K562 (cell line): ENCODE data around the gene HIVEP3. TPM values are rescaled to one million over a fixed set of nuclear protein-coding genes. Genes with fewer than 3 reads are reported as not detected.

Experiments
- ATAC-seq: fragments of 200-7000 bp; cut with Tn5 transposase; 3 replicates; pipeline ENCODE4 v1.9.1; 2020; ENCODE audit warnings: moderate library complexity
- BruUV-seq: library from RNA; stranded (reverse); fragments of 400-500 nt; replicated peaks from 2 replicates; lab custom pipeline; 2021; lab: Mats Ljungman, UMichigan
- CTCF ChIA-PET: fragments of 300-600 bp; formaldehyde crosslinking; extraction: SDS; loops from one replicate; lab custom pipeline; 2021; ENCODE audit warnings: low intra/inter-chr PET ratio; lab: Yijun Ruan, JAX
- POLR2A ChIA-PET: fragments of 300-600, 350-650 bp; sonication (Branson Sonifier 250); formaldehyde crosslinking; extraction: SDS; loops from one replicate; lab custom pipeline; 2021; ENCODE audit warnings: antibody characterized with exemption, inconsistent platforms; lab: Yijun Ruan, JAX
- DNase-seq, 4 experiments: peaks; one replicate each; pipeline versions ENCODE4 v3.0.0 to v3.0.0-alpha.2; 2011 to 2018; ENCODE audit warnings: low spot score in 3 of 4, mixed read lengths in 3 of 4; ENCODE audit errors: extremely low read depth in 1 of 4
- FAIRE-seq: peaks from 2 replicates; lab custom pipeline; 2011; peaks lifted over from hg19 to GRCh38; lab: Jason Lieb, UNC
- H2AFZ ChIP-seq: 2 replicates; pipeline ENCODE4 v1.6.0; 2011; ENCODE audit warnings: low read depth, low read length, control low read depth, inconsistent platforms
- H3K27ac ChIP-seq: fragments of 200-600 bp; 3 replicates; pipeline ENCODE4 v1.8.0; 2011; ENCODE audit warnings: low read depth, mild to moderate bottlenecking, control low read depth, inconsistent platforms, low read length, moderate library complexity, mixed read lengths; ENCODE audit errors: extremely low read depth
- H3K27me3 ChIP-seq, 2 experiments: fragments of 300-600 bp in 1 of 2; 2 replicates in 1 of 2; 3 replicates in 1 of 2; pipeline versions ENCODE4 v1.6.0 to v1.8.0; 2011; ENCODE audit warnings: inconsistent platforms in 2 of 2, low read length in 2 of 2, mild to moderate bottlenecking in 1 of 2, mixed read lengths in 1 of 2, moderate library complexity in 1 of 2; ENCODE audit not compliant: control insufficient read depth in 2 of 2, insufficient read depth in 2 of 2
- H3K36me3 ChIP-seq: fragments of 300-600 bp; 3 replicates; pipeline ENCODE4 v1.8.0; 2011; ENCODE audit warnings: mild to moderate bottlenecking, low read length, inconsistent platforms; ENCODE audit not compliant: control insufficient read depth, insufficient read depth
- H3K4me1 ChIP-seq, 2 experiments: fragments of 200-600 bp in 1 of 2; replicated peaks in 1 of 2; 2 replicates in 1 of 2; 3 replicates in 1 of 2; pipeline versions ENCODE4 v1.5.1 to v1.8.0; 2011; ENCODE audit warnings: inconsistent platforms in 2 of 2, low read length in 2 of 2, mild to moderate bottlenecking in 1 of 2, mixed read lengths in 1 of 2, moderate library complexity in 1 of 2; ENCODE audit not compliant: control insufficient read depth in 2 of 2, insufficient read depth in 2 of 2
- H3K4me2 ChIP-seq: 2 replicates; pipeline ENCODE4 v1.6.1; 2011; ENCODE audit warnings: low read length, control low read depth, inconsistent platforms, mixed read lengths; ENCODE audit not compliant: insufficient read depth
- H3K4me3 ChIP-seq: fragments of 200-600 bp; sonication (generic), shearing (Covaris generic); 2 replicates; pipeline ENCODE4 v1.5.1; 2016; ENCODE audit warnings: control low read depth, inconsistent platforms
- H3K79me2 ChIP-seq: fragments of 200-600 bp; 3 replicates; pipeline ENCODE4 v1.8.0; 2011; ENCODE audit warnings: low read length, inconsistent platforms; ENCODE audit not compliant: control insufficient read depth, insufficient read depth
- H3K9ac ChIP-seq, 2 experiments: 2 replicates each; pipeline versions ENCODE4 v1.6.0 to v1.6.1; 2011; ENCODE audit warnings: low read depth in 2 of 2, low read length in 2 of 2, control low read depth in 1 of 2, inconsistent platforms in 1 of 2, mild to moderate bottlenecking in 1 of 2, mixed read lengths in 1 of 2; ENCODE audit not compliant: insufficient read depth in 1 of 2
- H3K9me1 ChIP-seq: one replicate; pipeline ENCODE4 v1.6.0; 2011; ENCODE audit warnings: inconsistent platforms, mild to moderate bottlenecking, low read length, moderate library complexity; ENCODE audit not compliant: control insufficient read depth, insufficient read depth
- H3K9me3 ChIP-seq: replicated peaks from 2 replicates; pipeline ENCODE4 v1.5.1; 2011; ENCODE audit warnings: low read depth, low read length, inconsistent platforms; ENCODE audit not compliant: control insufficient read depth, insufficient read depth
- H4K20me1 ChIP-seq: replicated peaks from 2 replicates; pipeline ENCODE4 v1.6.1; 2011; ENCODE audit warnings: low read length, inconsistent platforms, mixed read lengths; ENCODE audit not compliant: control insufficient read depth, insufficient read depth
- CTCF ChIP-seq, 3 experiments: IDR thresholded peaks in 2 of 3; conservative IDR thresholded peaks in 1 of 3; 2 replicates each; pipeline ENCODE4 v1.5.1; 2011 to 2012; ENCODE audit warnings: low read length in 3 of 3, mild to moderate bottlenecking in 3 of 3, control low read depth in 2 of 3, improper control_type of control experiment in 1 of 3, inconsistent platforms in 1 of 3, low read depth in 1 of 3, mixed read lengths in 1 of 3, moderate library complexity in 1 of 3; ENCODE audit not compliant: insufficient read depth in 2 of 3
- DMBX1 ChIP-seq: fragments of 250-450 bp; sonication (Bioruptor Pico); IDR thresholded peaks from 2 replicates; pipeline ENCODE4 v1.8.0; 2022; ENCODE audit warnings: inconsistent platforms, mild to moderate bottlenecking, moderate library complexity, borderline replicate concordance
- ERF ChIP-seq: fragments of 450-650 bp; formaldehyde crosslinking; IDR thresholded peaks from 2 replicates; pipeline ENCODE4 v1.4.0; 2020; ENCODE audit warnings: mild to moderate bottlenecking, mixed read lengths
- FIP1L1 ChIP-seq: fragments of 200-400 bp; formaldehyde crosslinking; IDR thresholded peaks from 2 replicates; pipeline ENCODE4 v1.6.1; 2018; ENCODE audit warnings: mild to moderate bottlenecking, low read depth, low read length; ENCODE audit not compliant: poor library complexity, severe bottlenecking
- HSF4 ChIP-seq: fragments of 250-450 bp; sonication (Bioruptor Pico); IDR thresholded peaks from 2 replicates; pipeline ENCODE4 v2.1.2; 2022; ENCODE audit warnings: mild to moderate bottlenecking, moderate library complexity, borderline replicate concordance
- NR2F6 ChIP-seq: fragments of 450-650 bp; formaldehyde crosslinking; IDR thresholded peaks from 2 replicates; pipeline ENCODE4 v1.4.0; 2020; ENCODE audit warnings: mild to moderate bottlenecking
- POLR2B ChIP-seq: fragments of 450-650 bp; IDR thresholded peaks from 2 replicates; pipeline ENCODE4 v1.6.1; 2018; ENCODE audit warnings: low read depth; ENCODE audit not compliant: partially characterized antibody
- RAD21 ChIP-seq, 2 experiments: fragments of 250-450 bp in 1 of 2; fragments of 450-650 bp in 1 of 2; sonication (Bioruptor Pico) in 1 of 2; formaldehyde crosslinking in 1 of 2; IDR thresholded peaks in 1 of 2; conservative IDR thresholded peaks in 1 of 2; 2 replicates each; pipeline versions ENCODE4 v1.4.0 to v1.8.0; 2020 to 2022; ENCODE audit warnings: mild to moderate bottlenecking in 2 of 2, moderate library complexity in 1 of 2
- RB1 ChIP-seq: fragments of 450-650 bp; IDR thresholded peaks from 2 replicates; pipeline ENCODE4 v1.6.1; 2017; ENCODE audit warnings: low read depth, mild to moderate bottlenecking
- ZBTB17 ChIP-seq: fragments of 450-650 bp; formaldehyde crosslinking; IDR thresholded peaks from 2 replicates; pipeline ENCODE4 v1.4.0; 2020; ENCODE audit warnings: mild to moderate bottlenecking
- ZNF408 ChIP-seq: fragments of 250-450 bp; sonication (Bioruptor Pico); IDR thresholded peaks from 2 replicates; pipeline ENCODE4 v1.4.0; 2020; ENCODE audit warnings: low read depth, mild to moderate bottlenecking, moderate library complexity
- ZNF778 ChIP-seq: fragments of 450-650 bp; formaldehyde crosslinking; IDR thresholded peaks from 2 replicates; pipeline ENCODE4 v1.4.0; 2020; ENCODE audit warnings: mild to moderate bottlenecking, moderate library complexity
- WGBS: fragments of 100-300 bp; shearing (Covaris generic); methylation state at CpG from one replicate; pipeline ENCODE4 v1.1.6; 2016; ENCODE audit warnings: low coverage, mixed read lengths; ENCODE audit not compliant: insufficient coverage; ENCODE audit errors: missing lambda C conversion rate; 5-methylcytosine and 5-hydroxymethylcytosine counted together
- in situ Hi-C: fragments of 300-500 bp; cut with MboI; formaldehyde crosslinking; loops from 4 replicates; pipeline ENCODE4 v1.15.0; 2018; ENCODE audit warnings: inconsistent platforms, mixed read lengths
- intact Hi-C: fragments of 100-400 bp; cut with micrococcal nuclease; formaldehyde crosslinking; loops from 2 replicates; pipeline ENCODE4 v1.14.2; 2022
- polyA plus RNA-seq, 8 experiments: library from polyadenylated mRNA; depleted of rRNA in 4 of 8; stranded (reverse) in 5 of 8; unstranded in 3 of 8; fragments of >200 nt; fragmentation: Nextera tagmentation in 2 of 8; fragmentation: Illumina TruSeq in 1 of 8; extraction: Ambion mirVana in 2 of 8; extraction: Trizol in 1 of 8; gene quantifications; 2 replicates each; pipeline versions ENCODE4 v1.2.1 to v1.2.3, GENCODE V29; 2011 to 2014; ENCODE audit warnings: inconsistent platforms in 1 of 8, missing spikeins in 1 of 8
- total RNA-seq, 7 experiments: library from RNA; depleted of rRNA in 6 of 7; stranded (reverse); fragments of >200 nt in 6 of 7; fragmentation: Illumina TruSeq in 2 of 7; extraction: Trizol in 2 of 7; gene quantifications; 2 replicates each; pipeline versions ENCODE4 v1.2.1 to v1.2.3, GENCODE V29; 2011 to 2021; ENCODE audit warnings: low replicate concordance in 1 of 7

Gene HIVEP3
- total and polyA plus RNA-seq, 9 of the 15 experiments (the other 6 are each of a cell fraction or from before 2014, with no cell fraction given) = 0.09 to 0.58 (median 0.34) TPM; not detected in 1

GRCh38 chr1:41780322-41780721 is 138.4 kb downstream of the HIVEP3 start:
- no peak for DNase-seq
- Histone ChIP-seq H3K27ac (no peak overlapping the region), H3K36me3 (no peaks in the 10 kb centered on the region), H3K9ac (no peak overlapping the region), H3K9me3 (no peaks in the 10 kb centered on the region), H3K4me1 (no peaks in the 10 kb centered on the region), H3K27me3 (peaks cover 9 to 37% of the 10 kb centered on the region in 2 experiments; a peak in 3 of 5 replicates), H3K79me2 (no peaks in the 10 kb centered on the region), H3K4me3 (no peak overlapping the region), H3K4me2 (no peak overlapping the region), H2AFZ (no peak overlapping the region), H3K9me1 (no peaks in the 10 kb centered on the region), H4K20me1 (peaks cover 13% of the 10 kb centered on the region)
- intact Hi-C loops (loop anchor here (10.0 kb wide), 1 partner anchor 206 kb away; no protein-coding TSS in a partner anchor), in situ Hi-C loops (no loop called here)
- no TSS peak for BruUV-seq
- 0% methylated on average over 2 of the region's 2 CpGs for WGBS
- ChIA-PET CTCF (no interaction called here), POLR2A (interaction anchor here (0.6 to 1.6 kb wide), 3 partner anchors 10 to 95 kb away, joined by 3 to 4 read pairs (median 3); no protein-coding TSS in a partner anchor)
- TF ChIP-seq RB1 (no peak), HSF4 (no peak), ZBTB17 (CRISPR knock-in tag) (no peak)
- FAIRE-seq = no peak
- ATAC-seq = no peak

GRCh38 chr1:41779360-41779759 is 139.4 kb downstream of the HIVEP3 start:
- POLR2A ChIA-PET = interaction anchor here (0.6 to 1.6 kb wide), 2 partner anchors 11 to 907 kb away, joined by 3 to 4 read pairs; no protein-coding TSS in a partner anchor

More at GRCh38 chr1:41779360-41779759, 139.4 kb downstream of the HIVEP3 start:
- peak in 2 of 3 experiments; percentile 9 to 15; a peak in 2 of 6 replicates for TF ChIP-seq CTCF (IDR thresholded peaks at IDR 0.05 in 2 of 3, conservative IDR thresholded peaks at IDR 0.05 in 1 of 3; ENCODE audit: insufficient read depth in 2 of 3, low read depth in 1 of 3, low read length in 3 of 3)
- no peak for TF ChIP-seq ERF (CRISPR knock-in tag)
- no peak for TF ChIP-seq ZNF778 (CRISPR knock-in tag)
- no peak for TF ChIP-seq NR2F6 (CRISPR knock-in tag)
- no peak for TF ChIP-seq FIP1L1
- TF ChIP-seq POLR2B = no peak
- peak in 1 of 2 experiments; percentile 7; a peak in 1 of 4 replicates for TF ChIP-seq RAD21 (CRISPR knock-in tag; conservative IDR thresholded peaks at IDR 0.05 in 1 of 2, IDR thresholded peaks at IDR 0.05 in 1 of 2)
- TF ChIP-seq DMBX1 (CRISPR knock-in tag) = no peak
- TF ChIP-seq ZNF408 (CRISPR knock-in tag) = no peak
- Histone ChIP-seq H3K4me3 (no peak overlapping the region), H3K9me3 (no peaks in the 10 kb centered on the region), H3K4me1 (no peaks in the 10 kb centered on the region), H3K27ac (no peak overlapping the region), H3K36me3 (no peaks in the 10 kb centered on the region), H3K4me2 (no peak overlapping the region), H3K27me3 (peaks cover 9 to 37% of the 10 kb centered on the region in 2 experiments; a peak in 3 of 5 replicates), H3K79me2 (no peaks in the 10 kb centered on the region), H3K9me1 (no peaks in the 10 kb centered on the region), H3K9ac (no peak overlapping the region), H4K20me1 (peaks cover 13% of the 10 kb centered on the region), H2AFZ (no peak overlapping the region)
- no peak for ATAC-seq
- intact Hi-C loops (no loop called here), in situ Hi-C loops (no loop called here)
- no peak for DNase-seq
- no peak for FAIRE-seq
- CTCF ChIA-PET = no interaction called here
- BruUV-seq = no TSS peak
- WGBS = under 1% methylated on average over 6 of the region's 6 CpGs
